MM.1S (cell line): ENCODE measurements around the gene MAP3K1.
A peak's percentile ranks its signal among the peaks of the same experiment; 100 is the strongest.

Experiments
- DNase-seq: peaks from one replicate; pipeline ENCODE4 v3.0.0-alpha.2; 2015
- H2AFZ ChIP-seq: fragments of 300-600 bp; sonication (generic); 2 replicates; pipeline ENCODE4 v1.6.0; 2016; ENCODE audit warnings: antibody characterized with exemption, low read length
- H3F3A ChIP-seq: fragments of 300-600 bp; sonication (generic); 2 replicates; pipeline ENCODE4 v1.6.1; 2016; ENCODE audit warnings: mild to moderate bottlenecking, antibody characterized with exemption, low read length, moderate library complexity, mixed read lengths; ENCODE audit not compliant: insufficient read depth
- H3K27ac ChIP-seq: fragments of 300-600 bp; sonication (generic); 2 replicates; pipeline ENCODE4 v1.5.1; 2016; ENCODE audit warnings: mild to moderate bottlenecking, low read length
- H3K27me3 ChIP-seq: fragments of 300-600 bp; sonication (generic); replicated peaks from 2 replicates; pipeline ENCODE4 v1.6.0; 2016; ENCODE audit warnings: low read length; ENCODE audit not compliant: insufficient read depth
- H3K36me3 ChIP-seq: fragments of 300-600 bp; sonication (generic); replicated peaks from 2 replicates; pipeline ENCODE4 v1.6.1; 2016; ENCODE audit warnings: mild to moderate bottlenecking, low read length, mixed read lengths; ENCODE audit not compliant: insufficient read depth
- H3K4me1 ChIP-seq: fragments of 300-600 bp; sonication (generic); 2 replicates; pipeline ENCODE4 v1.6.1; 2016; ENCODE audit warnings: low read length, mixed read lengths
- H3K4me2 ChIP-seq: fragments of 300-600 bp; sonication (generic); 2 replicates; pipeline ENCODE4 v1.6.0; 2016; ENCODE audit warnings: low read depth, low read length
- H3K4me3 ChIP-seq: fragments of 300-600 bp; sonication (generic); 2 replicates; pipeline ENCODE4 v1.5.1; 2016; ENCODE audit warnings: low read length, mixed read lengths
- H3K79me2 ChIP-seq: fragments of 300-600 bp; sonication (generic); 2 replicates; pipeline ENCODE4 v1.6.1; 2016; ENCODE audit warnings: mixed run types, low read length, mixed read lengths
- H3K9ac ChIP-seq: fragments of 300-600 bp; sonication (generic); 2 replicates; pipeline ENCODE4 v1.6.1; 2016; ENCODE audit warnings: low read length, mixed read lengths
- H3K9me2 ChIP-seq: fragments of 300-600 bp; sonication (generic); replicated peaks from 2 replicates; pipeline ENCODE4 v1.6.1; 2016; ENCODE audit warnings: mild to moderate bottlenecking, low read length, mixed read lengths; ENCODE audit not compliant: insufficient read depth
- H3K9me3 ChIP-seq: fragments of 300-600 bp; sonication (generic); replicated peaks from 2 replicates; pipeline ENCODE4 v1.6.1; 2016; ENCODE audit warnings: mild to moderate bottlenecking, low read length, mixed read lengths; ENCODE audit not compliant: insufficient read depth
- H4K20me1 ChIP-seq: fragments of 300-600 bp; sonication (generic); 2 replicates; pipeline ENCODE4 v1.6.1; 2016; ENCODE audit warnings: mild to moderate bottlenecking, low read length, moderate library complexity, mixed read lengths; ENCODE audit not compliant: insufficient read depth
- EZH2 ChIP-seq: fragments of 300-600 bp; sonication (generic); optimal IDR thresholded peaks from 2 replicates; pipeline ENCODE3; 2017; ENCODE audit warnings: low read depth, mild to moderate bottlenecking, antibody characterized with exemption, low read length, mixed read lengths
- EZH2phosphoT487 ChIP-seq: fragments of 300-600 bp; sonication (generic); IDR thresholded peaks from 2 replicates; pipeline ENCODE4 v1.6.1; 2018; ENCODE audit warnings: antibody characterized with exemption, low read length
- TF ChIP-seq, protein P1 (sequence below): fragments of 300-600 bp; sonication (generic); IDR thresholded peaks from 2 replicates; pipeline ENCODE4 v1.5.1; 2016; ENCODE audit warnings: antibody characterized with exemption, low read length, mixed read lengths

Gene MAP3K1

DNA sequence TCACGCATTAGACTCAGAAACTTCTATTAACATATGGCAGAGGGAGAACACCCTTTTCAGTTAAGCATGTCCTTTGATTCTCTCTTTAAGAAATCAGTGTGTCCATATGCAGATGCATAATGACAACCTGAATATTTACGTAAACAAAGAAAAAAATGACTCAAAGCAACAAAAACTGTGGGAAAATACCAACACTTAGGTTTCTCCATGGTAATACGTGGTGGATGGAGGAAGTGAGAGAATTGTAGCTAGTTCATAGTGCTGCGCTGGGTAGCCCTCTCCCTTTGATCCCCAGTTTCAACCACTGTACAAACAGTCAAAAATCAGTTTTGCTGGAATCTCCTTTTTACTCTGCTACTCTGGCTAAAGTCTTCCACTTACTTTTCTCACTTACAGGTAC lies 2.0 kb upstream of the MAP3K1 start:
- H3K4me2 ChIP-seq = peak overlapping the region; percentile 77
- no peak for DNase-seq
- H3K9ac ChIP-seq = peak overlapping the region; percentile 88; the same call in 1 of the 2 replicates
- H3K36me3 ChIP-seq = no peaks in the 10 kb centered on the region
- H3F3A ChIP-seq = peaks cover 18% of the 10 kb centered on the region; the same call in 1 of the 2 replicates
- no peaks in the 10 kb centered on the region for H3K27me3 ChIP-seq
- no peak overlapping the region for H3K27ac ChIP-seq
- no peak overlapping the region; the same call in 1 of the 2 replicates for H3K4me3 ChIP-seq
- no peak overlapping the region for H2AFZ ChIP-seq
- no peaks in the 10 kb centered on the region for H4K20me1 ChIP-seq
- H3K9me3 ChIP-seq = no peaks in the 10 kb centered on the region
- H3K9me2 ChIP-seq = no peaks in the 10 kb centered on the region
- no peak for TF ChIP-seq EZH2phosphoT487
- TF ChIP-seq, protein P1, sequence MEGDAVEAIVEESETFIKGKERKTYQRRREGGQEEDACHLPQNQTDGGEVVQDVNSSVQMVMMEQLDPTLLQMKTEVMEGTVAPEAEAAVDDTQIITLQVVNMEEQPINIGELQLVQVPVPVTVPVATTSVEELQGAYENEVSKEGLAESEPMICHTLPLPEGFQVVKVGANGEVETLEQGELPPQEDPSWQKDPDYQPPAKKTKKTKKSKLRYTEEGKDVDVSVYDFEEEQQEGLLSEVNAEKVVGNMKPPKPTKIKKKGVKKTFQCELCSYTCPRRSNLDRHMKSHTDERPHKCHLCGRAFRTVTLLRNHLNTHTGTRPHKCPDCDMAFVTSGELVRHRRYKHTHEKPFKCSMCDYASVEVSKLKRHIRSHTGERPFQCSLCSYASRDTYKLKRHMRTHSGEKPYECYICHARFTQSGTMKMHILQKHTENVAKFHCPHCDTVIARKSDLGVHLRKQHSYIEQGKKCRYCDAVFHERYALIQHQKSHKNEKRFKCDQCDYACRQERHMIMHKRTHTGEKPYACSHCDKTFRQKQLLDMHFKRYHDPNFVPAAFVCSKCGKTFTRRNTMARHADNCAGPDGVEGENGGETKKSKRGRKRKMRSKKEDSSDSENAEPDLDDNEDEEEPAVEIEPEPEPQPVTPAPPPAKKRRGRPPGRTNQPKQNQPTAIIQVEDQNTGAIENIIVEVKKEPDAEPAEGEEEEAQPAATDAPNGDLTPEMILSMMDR = no peak
- TF ChIP-seq EZH2 = no peak
- peaks cover 25% of the 10 kb centered on the region for H3K79me2 ChIP-seq
- peaks cover 7% of the 10 kb centered on the region; the same call in 1 of the 2 replicates for H3K4me1 ChIP-seq

DNA sequence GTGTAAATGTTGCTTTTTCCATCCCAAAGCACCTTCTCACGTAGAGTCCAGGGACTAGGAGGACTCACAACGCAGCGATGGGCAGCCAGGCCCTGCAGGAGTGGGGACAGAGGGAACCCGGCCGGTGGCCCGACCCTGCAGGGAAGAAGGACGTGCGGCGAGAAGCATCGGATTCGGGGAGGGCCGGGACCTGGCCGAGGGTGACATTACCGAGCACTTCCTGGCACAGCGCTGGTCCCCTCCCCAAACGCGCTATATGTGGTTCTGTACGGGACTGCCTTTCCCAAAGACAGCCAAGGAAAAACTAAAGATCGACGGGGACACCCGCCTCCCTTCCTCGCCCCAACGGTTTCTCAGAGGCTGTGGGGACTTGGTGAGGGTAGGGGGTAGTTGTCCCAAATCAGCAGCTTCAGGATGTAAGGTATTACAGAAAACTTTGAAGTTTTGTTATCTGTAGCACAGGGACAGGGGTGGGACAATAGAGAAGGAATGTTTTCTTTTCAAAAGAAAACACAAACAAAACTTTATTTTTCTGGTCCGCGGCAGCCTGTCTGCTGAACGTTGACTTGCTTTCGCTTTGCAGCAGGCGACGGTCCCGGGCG lies 887 bp upstream of the MAP3K1 start:
- peak overlapping the region; percentile 88 for H3K9ac ChIP-seq
- 0 out of 2 replicates have a peak, but pooled peaks cover 3% of the 10 kb centered on the region for H4K20me1 ChIP-seq
- H3K4me2 ChIP-seq = peak overlapping the region; percentile 77
- no peaks in the 10 kb centered on the region for H3K27me3 ChIP-seq
- peak overlapping the region; percentile 86 for H3K4me3 ChIP-seq
- peaks cover 18% of the 10 kb centered on the region; the same call in 1 of the 2 replicates for H3F3A ChIP-seq
- H3K27ac ChIP-seq = peak overlapping the region; percentile 84
- H3K9me3 ChIP-seq = no peaks in the 10 kb centered on the region
- TF ChIP-seq EZH2 (no peak), EZH2phosphoT487 (no peak)
- TF ChIP-seq, protein P1 = no peak
- H2AFZ ChIP-seq = peak overlapping the region; percentile 84
- no peaks in the 10 kb centered on the region for H3K9me2 ChIP-seq
- H3K36me3 ChIP-seq = no peaks in the 10 kb centered on the region
- peaks cover 36% of the 10 kb centered on the region for H3K79me2 ChIP-seq
- peak; percentile 78 for DNase-seq
- H3K4me1 ChIP-seq = peaks cover 12% of the 10 kb centered on the region

DNA sequence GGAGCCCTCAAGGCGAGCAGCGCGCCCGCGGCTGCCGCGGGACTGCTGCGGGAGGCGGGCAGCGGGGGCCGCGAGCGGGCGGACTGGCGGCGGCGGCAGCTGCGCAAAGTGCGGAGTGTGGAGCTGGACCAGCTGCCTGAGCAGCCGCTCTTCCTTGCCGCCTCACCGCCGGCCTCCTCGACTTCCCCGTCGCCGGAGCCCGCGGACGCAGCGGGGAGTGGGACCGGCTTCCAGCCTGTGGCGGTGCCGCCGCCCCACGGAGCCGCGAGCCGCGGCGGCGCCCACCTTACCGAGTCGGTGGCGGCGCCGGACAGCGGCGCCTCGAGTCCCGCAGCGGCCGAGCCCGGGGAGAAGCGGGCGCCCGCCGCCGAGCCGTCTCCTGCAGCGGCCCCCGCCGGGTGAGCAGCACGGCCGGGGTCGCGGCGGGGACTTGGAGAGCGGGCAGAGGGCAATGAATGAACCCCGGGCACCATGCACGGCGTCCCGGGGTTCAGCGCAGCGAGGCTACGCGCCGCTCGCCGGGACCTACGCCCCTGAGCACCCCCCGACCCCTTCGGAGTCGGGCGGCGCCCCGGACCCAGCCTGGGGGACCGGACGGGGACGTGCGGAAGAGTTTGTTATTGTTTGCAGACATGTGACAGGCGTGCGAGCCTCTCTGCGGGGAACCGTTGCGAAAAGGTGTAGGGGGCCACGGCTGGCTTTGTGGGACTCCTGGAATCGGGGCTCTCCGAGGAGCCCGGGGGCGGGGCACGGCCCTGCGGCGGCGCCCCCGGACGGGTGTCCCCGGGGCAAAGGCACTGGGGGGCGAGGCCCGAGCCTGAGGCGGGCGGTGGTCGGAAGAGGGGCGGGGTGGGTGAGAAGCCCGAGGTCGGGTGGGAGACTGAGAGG lies 553 bp downstream of the MAP3K1 start:
- Histone ChIP-seq H3K36me3 (no peaks in the 10 kb centered on the region), H4K20me1 (0 out of 2 replicates have a peak, but pooled peaks cover 3% of the 10 kb centered on the region), H2AFZ (peak overlapping the region; percentile 38; the same call in 1 of the 2 replicates), H3F3A (peaks cover 18% of the 10 kb centered on the region; the same call in 1 of the 2 replicates), H3K4me1 (peaks cover 15% of the 10 kb centered on the region), H3K9me3 (no peaks in the 10 kb centered on the region), H3K79me2 (peaks cover 51% of the 10 kb centered on the region), H3K27ac (peak overlapping the region; percentile 84), H3K27me3 (no peaks in the 10 kb centered on the region), H3K9me2 (no peaks in the 10 kb centered on the region), H3K9ac (peak overlapping the region; percentile 94), H3K4me2 (peak overlapping the region; percentile 90), H3K4me3 (peak overlapping the region; percentile 80)
- DNase-seq = peak; percentile 40
- no peak for TF ChIP-seq EZH2
- TF ChIP-seq, protein P1 = no peak
- no peak for TF ChIP-seq EZH2phosphoT487
